ENCODE measurements around the gene MCTP1. TPM values are rescaled to one million over a fixed set of nuclear protein-coding genes. Genes with fewer than 3 reads are reported as not detected.

Gene MCTP1
- total RNA-seq, 4 donors from 2014 or later, result 3.3 to 31.4 (median 13.4) TPM

DNA sequence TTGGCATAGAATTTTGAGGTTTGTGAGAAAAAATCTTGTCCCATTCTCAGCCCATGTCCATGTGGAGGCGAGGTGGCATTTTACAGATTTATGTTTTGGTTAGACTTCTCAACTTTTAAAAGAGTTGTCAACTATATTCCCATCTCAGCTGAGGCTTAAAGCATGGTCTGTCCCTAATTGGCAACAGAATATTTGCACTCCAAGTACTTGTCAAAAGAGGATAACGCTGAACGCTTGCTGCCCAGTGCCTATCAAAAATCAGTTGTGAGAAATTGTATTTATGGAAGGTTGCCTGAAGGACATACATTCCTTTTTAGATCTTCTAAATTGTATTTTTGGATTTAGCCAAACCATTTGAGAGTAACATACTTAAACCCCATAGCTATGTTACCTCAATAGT, 464.4 kb downstream of the MCTP1 start:
- DNase-seq, result no peak
- H3K9me3 ChIP-seq, result no peaks in the 10 kb centered on the region
- in situ Hi-C loops (cut with MboI; ENCODE audit: low pct_ligation_motif_present in 1 of 4, low pct_unique_long_range_greater_than_20kb in 1 of 4, low sequenced_read_pairs in 3 of 4) (no loop called here), intact Hi-C loops (cut with DNase I; ENCODE audit: low total_unique reads) (no loop called here)
- no peaks in the 10 kb centered on the region for H3K27me3 ChIP-seq
- H3K4me1 ChIP-seq, result no peaks in the 10 kb centered on the region
- no peak overlapping the region for H3K27ac ChIP-seq
- TF ChIP-seq POLR2A (IDR thresholded peaks at IDR 0.05) (no peak), EP300 (IDR thresholded peaks at IDR 0.05; ENCODE audit: low read depth) (no peak), POLR2AphosphoS5 (IDR thresholded peaks at IDR 0.05) (no peak)
- TF ChIP-seq, protein P1, sequence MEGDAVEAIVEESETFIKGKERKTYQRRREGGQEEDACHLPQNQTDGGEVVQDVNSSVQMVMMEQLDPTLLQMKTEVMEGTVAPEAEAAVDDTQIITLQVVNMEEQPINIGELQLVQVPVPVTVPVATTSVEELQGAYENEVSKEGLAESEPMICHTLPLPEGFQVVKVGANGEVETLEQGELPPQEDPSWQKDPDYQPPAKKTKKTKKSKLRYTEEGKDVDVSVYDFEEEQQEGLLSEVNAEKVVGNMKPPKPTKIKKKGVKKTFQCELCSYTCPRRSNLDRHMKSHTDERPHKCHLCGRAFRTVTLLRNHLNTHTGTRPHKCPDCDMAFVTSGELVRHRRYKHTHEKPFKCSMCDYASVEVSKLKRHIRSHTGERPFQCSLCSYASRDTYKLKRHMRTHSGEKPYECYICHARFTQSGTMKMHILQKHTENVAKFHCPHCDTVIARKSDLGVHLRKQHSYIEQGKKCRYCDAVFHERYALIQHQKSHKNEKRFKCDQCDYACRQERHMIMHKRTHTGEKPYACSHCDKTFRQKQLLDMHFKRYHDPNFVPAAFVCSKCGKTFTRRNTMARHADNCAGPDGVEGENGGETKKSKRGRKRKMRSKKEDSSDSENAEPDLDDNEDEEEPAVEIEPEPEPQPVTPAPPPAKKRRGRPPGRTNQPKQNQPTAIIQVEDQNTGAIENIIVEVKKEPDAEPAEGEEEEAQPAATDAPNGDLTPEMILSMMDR (IDR thresholded peaks at IDR 0.05), result no peak
- WGBS, 2 donors (ENCODE audit: low coverage in 1 of 2), result 80 to 94% methylated on average over 1 to 3 of the region's 3 CpGs
- H3K4me3 ChIP-seq, result no peak overlapping the region
- H3K36me3 ChIP-seq, result no peaks in the 10 kb centered on the region

DNA sequence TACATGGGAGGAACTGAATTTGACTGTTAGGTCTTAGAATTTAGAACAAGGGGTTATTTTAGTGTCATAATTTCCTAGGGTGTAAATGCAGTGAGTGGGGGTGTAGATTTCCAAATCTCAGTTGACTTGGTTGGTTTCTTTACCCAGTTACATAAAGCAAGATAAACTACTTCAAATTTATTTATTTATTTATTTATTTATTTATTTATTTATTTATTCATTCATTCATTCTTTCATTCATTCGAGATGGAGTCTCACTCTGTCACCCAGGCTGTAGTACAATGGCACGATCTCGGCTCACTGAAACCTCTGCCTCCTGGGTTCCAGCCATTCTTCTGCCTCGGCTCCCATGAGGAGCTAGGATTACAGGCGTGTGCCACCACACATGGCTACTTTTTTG, 466.0 kb downstream of the MCTP1 start:
- in situ Hi-C loops (cut with MboI; ENCODE audit: low pct_ligation_motif_present in 1 of 4, low pct_unique_long_range_greater_than_20kb in 1 of 4, low sequenced_read_pairs in 3 of 4), result no loop called here
- 75 to 80% methylated on average over 3 to 5 of the region's 5 CpGs for WGBS, 2 donors (ENCODE audit: low coverage in 1 of 2)
- intact Hi-C loops (cut with DNase I; ENCODE audit: low total_unique reads), result no loop called here

DNA sequence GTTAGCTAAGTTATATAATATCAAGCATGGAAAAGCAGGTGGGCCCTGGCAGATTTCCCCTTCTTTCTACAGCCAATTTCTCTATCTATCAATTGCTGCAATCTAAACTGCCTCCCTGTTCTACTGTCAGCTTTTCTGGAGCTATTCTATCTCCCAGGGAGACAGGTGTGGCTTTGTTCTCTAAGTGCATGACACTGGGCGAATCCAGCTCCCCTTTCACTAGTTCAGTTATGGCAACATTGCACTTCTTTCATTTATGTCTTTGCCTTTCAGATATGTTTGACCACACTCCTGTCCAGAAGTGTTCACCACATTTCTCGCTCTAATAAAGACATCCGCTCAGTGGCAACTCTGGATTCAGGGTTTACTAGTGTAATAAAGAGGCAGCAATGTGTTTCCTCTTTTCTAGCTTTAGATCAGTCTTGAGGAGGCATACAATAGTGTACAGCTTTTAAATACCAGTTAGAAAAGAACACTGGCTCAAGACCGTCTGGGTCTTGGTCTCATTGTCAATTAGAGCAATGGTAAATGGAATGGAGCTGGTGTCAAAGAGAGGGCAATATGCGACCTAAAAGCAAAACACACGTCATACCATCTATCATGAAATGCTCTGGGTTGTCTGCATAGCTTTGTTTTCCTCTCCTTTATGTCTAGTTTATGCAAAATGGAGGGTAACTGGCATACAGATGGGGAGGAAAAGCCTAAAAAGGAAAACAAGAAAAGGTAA, 469.4 kb downstream of the MCTP1 start:
- 61 to 74% methylated on average over 5 to 6 of the region's 6 CpGs for WGBS, 2 donors (ENCODE audit: low coverage in 1 of 2)

More for the DNA sequence above, 466.0 kb downstream of the MCTP1 start:
- no peaks in the 10 kb centered on the region for H3K4me1 ChIP-seq
- TF ChIP-seq EP300 (IDR thresholded peaks at IDR 0.05; ENCODE audit: low read depth), result no peak
- no peaks in the 10 kb centered on the region for H3K36me3 ChIP-seq
- no peak overlapping the region for H3K4me3 ChIP-seq
- no peak for DNase-seq
- no peaks in the 10 kb centered on the region for H3K9me3 ChIP-seq
- H3K27me3 ChIP-seq, result no peaks in the 10 kb centered on the region
- H3K27ac ChIP-seq, result no peak overlapping the region

DNA sequence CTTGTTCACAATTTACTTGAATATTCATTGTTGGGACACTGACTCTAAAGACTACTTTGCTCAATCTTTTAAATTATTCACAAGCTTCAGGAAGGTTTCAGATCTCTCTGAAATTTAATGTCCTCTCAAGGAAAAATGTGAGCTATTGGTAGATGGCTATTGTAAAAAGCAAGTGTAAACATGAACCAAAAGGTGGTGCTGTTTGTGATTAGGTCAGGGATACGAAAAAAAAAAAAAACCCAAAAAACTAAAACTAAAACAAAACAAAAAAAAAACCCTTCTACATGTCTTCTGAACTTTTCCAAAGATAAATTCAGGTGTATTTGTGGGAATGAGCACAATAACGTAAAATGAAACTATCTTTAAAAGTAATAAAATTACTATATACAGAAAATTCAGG, 472.7 kb downstream of the MCTP1 start:
- no peaks in the 10 kb centered on the region for H3K36me3 ChIP-seq
- intact Hi-C loops (cut with DNase I; ENCODE audit: low total_unique reads), result no loop called here
- in situ Hi-C loops (cut with MboI; ENCODE audit: low pct_ligation_motif_present in 1 of 4, low pct_unique_long_range_greater_than_20kb in 1 of 4, low sequenced_read_pairs in 3 of 4), result no loop called here
- H3K4me1 ChIP-seq, result no peaks in the 10 kb centered on the region
- no peak overlapping the region for H3K27ac ChIP-seq
- no peak overlapping the region for H3K4me3 ChIP-seq
- TF ChIP-seq, protein P1 (IDR thresholded peaks at IDR 0.05), result no peak
- TF ChIP-seq EP300 (IDR thresholded peaks at IDR 0.05; ENCODE audit: low read depth) (no peak), POLR2AphosphoS5 (IDR thresholded peaks at IDR 0.05) (no peak), POLR2A (IDR thresholded peaks at IDR 0.05) (no peak)
- no peaks in the 10 kb centered on the region for H3K9me3 ChIP-seq
- DNase-seq, result no peak
- no peaks in the 10 kb centered on the region for H3K27me3 ChIP-seq
- WGBS, 2 donors (ENCODE audit: low coverage in 1 of 2), result 42 to 54% methylated on average over 2 of the region's 2 CpGs

More for the DNA sequence above, 469.4 kb downstream of the MCTP1 start:
- intact Hi-C loops (cut with DNase I; ENCODE audit: low total_unique reads) (no loop called here), in situ Hi-C loops (cut with MboI; ENCODE audit: low pct_ligation_motif_present in 1 of 4, low pct_unique_long_range_greater_than_20kb in 1 of 4, low sequenced_read_pairs in 3 of 4) (no loop called here)
- Histone ChIP-seq H3K4me3 (no peak overlapping the region), H3K27ac (no peak overlapping the region), H3K4me1 (no peaks in the 10 kb centered on the region), H3K27me3 (no peaks in the 10 kb centered on the region), H3K9me3 (no peaks in the 10 kb centered on the region), H3K36me3 (no peaks in the 10 kb centered on the region)
- DNase-seq, result no peak
- TF ChIP-seq EP300 (IDR thresholded peaks at IDR 0.05; ENCODE audit: low read depth), result no peak
- TF ChIP-seq POLR2A (IDR thresholded peaks at IDR 0.05), result no peak
- TF ChIP-seq POLR2AphosphoS5 (IDR thresholded peaks at IDR 0.05), result no peak
- TF ChIP-seq, protein P1 (IDR thresholded peaks at IDR 0.05), result no peak

DNA sequence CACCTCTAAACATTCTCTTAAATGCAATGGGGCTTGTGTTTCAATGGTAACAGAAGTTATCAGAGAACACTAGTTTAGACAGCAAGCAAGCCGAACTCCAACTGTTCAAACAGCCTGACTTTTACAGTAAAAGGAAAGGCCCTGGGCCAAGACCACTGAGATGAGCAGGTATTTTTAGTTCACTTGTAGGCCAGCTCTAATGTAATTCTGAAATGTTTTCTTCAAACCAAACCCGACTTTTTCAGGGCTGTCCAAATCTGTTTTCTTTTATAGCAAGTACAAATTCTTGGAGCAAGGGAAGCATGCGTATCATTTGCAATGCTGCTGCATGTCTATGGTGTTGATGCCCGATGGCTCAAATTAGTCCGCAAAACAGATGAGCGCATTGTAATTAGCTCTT, 473.6 kb downstream of the MCTP1 start:
- 85 to 88% methylated on average over 6 of the region's 6 CpGs for WGBS, 2 donors (ENCODE audit: low coverage in 1 of 2)
- H3K27ac ChIP-seq, result no peak overlapping the region
- no peaks in the 10 kb centered on the region for H3K9me3 ChIP-seq
- no peak for TF ChIP-seq POLR2AphosphoS5 (IDR thresholded peaks at IDR 0.05)
- TF ChIP-seq POLR2A (IDR thresholded peaks at IDR 0.05), result no peak
- no peak for TF ChIP-seq EP300 (IDR thresholded peaks at IDR 0.05; ENCODE audit: low read depth)
- TF ChIP-seq, protein P1 (IDR thresholded peaks at IDR 0.05), result no peak
- no peaks in the 10 kb centered on the region for H3K27me3 ChIP-seq
- H3K4me3 ChIP-seq, result no peak overlapping the region
- H3K4me1 ChIP-seq, result no peaks in the 10 kb centered on the region
- no peak for DNase-seq
- in situ Hi-C loops (cut with MboI; ENCODE audit: low pct_ligation_motif_present in 1 of 4, low pct_unique_long_range_greater_than_20kb in 1 of 4, low sequenced_read_pairs in 3 of 4), result no loop called here
- H3K36me3 ChIP-seq, result no peaks in the 10 kb centered on the region
- intact Hi-C loops (cut with DNase I; ENCODE audit: low total_unique reads), result no loop called here

All from transverse colon (tissue), 4 donors.